Stimulated activated CD4-positive, alpha-beta T cell treated with anti-CD3 and anti-CD28 coated beads, TNF-alpha, amount 100 ng/mL, for 48 hours (primary cell): ENCODE measurements around the gene ACBD6.

Experiments used
- DNase-seq, 3 donors: peaks; one replicate each; pipeline ENCODE4 v3.0.0-alpha.2; 2020; ENCODE audit warnings: low read depth in 3 of 3

Gene ACBD6

GRCh38 chr1:180291004-180291403 is 211.4 kb downstream of the ACBD6 start:
- no peak for DNase-seq

GRCh38 chr1:180290265-180291001 is 211.9 kb downstream of the ACBD6 start:
- no peak for DNase-seq

- DNase-seq: no peak
Measured at GRCh38 chr1:180288940-180289339, 213.4 kb downstream of the ACBD6 start.

GRCh38 chr1:180287988-180288705 is 214.2 kb downstream of the ACBD6 start:
- no peak for DNase-seq

- no peak for DNase-seq
Measured at GRCh38 chr1:180286417-180286816, 216.0 kb downstream of the ACBD6 start.

- DNase-seq: no peak
Measured at GRCh38 chr1:180283098-180283497, 219.3 kb downstream of the ACBD6 start.

GRCh38 chr1:180282401-180283044 is 219.9 kb downstream of the ACBD6 start:
- DNase-seq: no peak

- no peak for DNase-seq
Measured at GRCh38 chr1:180281490-180281889, 220.9 kb downstream of the ACBD6 start.

GRCh38 chr1:180280617-180281016 is 221.8 kb downstream of the ACBD6 start:
- DNase-seq: no peak

GRCh38 chr1:180279651-180280050 is 222.7 kb downstream of the ACBD6 start:
- no peak for DNase-seq

GRCh38 chr1:180278596-180279395 is 223.6 kb downstream of the ACBD6 start:
- DNase-seq: no peak

- DNase-seq: no peak
Measured at GRCh38 chr1:180278194-180278515, 224.2 kb downstream of the ACBD6 start.

- no peak for DNase-seq
Measured at GRCh38 chr1:180277476-180278193, 224.7 kb downstream of the ACBD6 start.

- no peak for DNase-seq
Measured at GRCh38 chr1:180275726-180276125, 226.7 kb downstream of the ACBD6 start.

GRCh38 chr1:180274221-180274620 is 228.2 kb downstream of the ACBD6 start:
- no peak for DNase-seq

GRCh38 chr1:180273066-180273465 is 229.3 kb downstream of the ACBD6 start:
- DNase-seq: no peak

- DNase-seq: no peak
Measured at GRCh38 chr1:180272395-180272794, 230.0 kb downstream of the ACBD6 start.

GRCh38 chr1:180271272-180272255 is 230.8 kb downstream of the ACBD6 start:
- DNase-seq: no peak

GRCh38 chr1:180270530-180271271 is 231.7 kb downstream of the ACBD6 start:
- no peak for DNase-seq
